SH-SY5Y (cell line): ENCODE data around the gene SCP2.

ENCODE experiments used
- GATA2 ChIP-seq: IDR thresholded peaks from 2 replicates; pipeline ENCODE4 v1.6.1; 2011; ENCODE audit warnings: mild to moderate bottlenecking, low read depth, low read length
- GATA3 ChIP-seq: IDR thresholded peaks from 2 replicates; pipeline ENCODE4 v1.6.1; 2011; ENCODE audit warnings: low read depth, mild to moderate bottlenecking, low read length, moderate library complexity

Gene SCP2

DNA sequence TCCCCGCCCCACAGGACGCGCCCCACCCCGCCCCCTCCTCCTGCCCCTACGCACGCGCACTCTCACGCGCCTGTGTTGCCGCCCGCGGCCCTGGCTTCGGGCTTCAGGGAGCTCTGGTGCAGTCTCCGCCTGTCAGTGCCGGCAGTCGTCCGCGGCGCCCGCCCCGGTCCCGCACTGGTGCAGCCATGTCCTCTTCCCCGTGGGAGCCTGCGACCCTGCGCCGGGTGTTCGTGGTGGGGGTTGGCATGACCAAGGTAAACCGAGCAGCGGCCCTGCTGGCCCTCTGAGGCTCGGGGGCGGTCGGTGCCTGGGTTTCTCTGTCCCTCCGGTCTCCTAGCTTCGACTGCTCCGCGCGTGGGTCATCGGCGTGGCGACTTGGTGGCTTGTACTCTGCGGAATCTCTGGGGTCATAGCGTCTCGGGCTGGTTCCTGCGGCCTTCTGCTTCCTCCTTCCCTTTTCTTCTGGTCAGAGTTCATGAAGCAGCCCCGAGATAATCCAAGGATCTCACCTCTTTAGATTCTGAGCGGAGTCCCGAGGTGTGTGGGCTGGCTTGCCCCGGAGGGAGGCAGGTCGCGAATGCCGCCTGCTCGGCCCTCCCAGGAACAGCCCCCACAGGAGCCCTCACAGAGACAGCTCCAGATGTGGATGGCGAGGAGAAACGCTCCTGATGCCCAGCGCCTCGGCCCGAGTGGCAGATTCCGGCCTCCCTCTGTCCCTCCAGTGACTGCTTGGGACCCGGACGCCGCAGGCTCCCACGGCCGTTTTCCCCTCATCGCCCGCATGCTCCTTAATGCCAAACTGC lies at the start of gene SCP2:
Gene SCP2, plus strand, starts transcription at position 65 of the 803 bp plus-strand sequence. Its CDS starts 121 bp downstream, at position 186.
- TF ChIP-seq GATA3 (no peak), GATA2 (no peak)

- TF ChIP-seq GATA3 (no peak), GATA2 (no peak)
These were observed 49.5 kb upstream of the SCP2 start for GRCh38 chr1:52877554-52877953.

GRCh38 chr1:52880206-52880605 lies 46.9 kb upstream of the SCP2 start:
- no peak for TF ChIP-seq GATA2
- no peak for TF ChIP-seq GATA3

GRCh38 chr1:52887483-52887882 lies 39.6 kb upstream of the SCP2 start:
- TF ChIP-seq GATA3 (no peak), GATA2 (no peak)

- TF ChIP-seq GATA2 (no peak), GATA3 (no peak)
These were observed 34.5 kb upstream of the SCP2 start for GRCh38 chr1:52892424-52893215.

GRCh38 chr1:52899445-52899894 lies 27.6 kb upstream of the SCP2 start:
- no peak for TF ChIP-seq GATA3
- no peak for TF ChIP-seq GATA2

- TF ChIP-seq GATA2 (no peak), GATA3 (no peak)
These were observed 26.7 kb upstream of the SCP2 start for GRCh38 chr1:52900402-52900801.

DNA sequence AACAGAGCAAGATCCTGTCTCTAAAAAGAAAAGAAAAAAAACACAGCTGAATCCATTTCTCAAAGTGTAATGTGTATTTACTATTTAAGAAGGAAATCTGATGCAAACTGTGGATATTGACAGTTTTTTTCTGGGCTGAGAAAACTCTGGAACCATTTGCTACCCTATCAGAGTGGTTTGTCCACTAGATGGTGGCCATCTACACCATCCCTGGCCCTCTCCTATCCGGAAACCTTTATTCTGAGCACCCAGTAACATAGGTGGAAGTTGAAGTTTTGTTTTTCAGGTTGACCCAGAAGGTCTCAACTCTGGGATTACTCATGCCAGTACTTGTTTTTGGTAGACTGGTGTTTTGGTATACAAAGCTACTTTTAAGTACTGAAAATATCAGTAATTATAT lies 25.7 kb upstream of the SCP2 start:
- TF ChIP-seq GATA2 (no peak), GATA3 (no peak)

- TF ChIP-seq GATA3 (no peak), GATA2 (no peak)
These were observed 22.7 kb upstream of the SCP2 start for GRCh38 chr1:52904208-52904926.

DNA sequence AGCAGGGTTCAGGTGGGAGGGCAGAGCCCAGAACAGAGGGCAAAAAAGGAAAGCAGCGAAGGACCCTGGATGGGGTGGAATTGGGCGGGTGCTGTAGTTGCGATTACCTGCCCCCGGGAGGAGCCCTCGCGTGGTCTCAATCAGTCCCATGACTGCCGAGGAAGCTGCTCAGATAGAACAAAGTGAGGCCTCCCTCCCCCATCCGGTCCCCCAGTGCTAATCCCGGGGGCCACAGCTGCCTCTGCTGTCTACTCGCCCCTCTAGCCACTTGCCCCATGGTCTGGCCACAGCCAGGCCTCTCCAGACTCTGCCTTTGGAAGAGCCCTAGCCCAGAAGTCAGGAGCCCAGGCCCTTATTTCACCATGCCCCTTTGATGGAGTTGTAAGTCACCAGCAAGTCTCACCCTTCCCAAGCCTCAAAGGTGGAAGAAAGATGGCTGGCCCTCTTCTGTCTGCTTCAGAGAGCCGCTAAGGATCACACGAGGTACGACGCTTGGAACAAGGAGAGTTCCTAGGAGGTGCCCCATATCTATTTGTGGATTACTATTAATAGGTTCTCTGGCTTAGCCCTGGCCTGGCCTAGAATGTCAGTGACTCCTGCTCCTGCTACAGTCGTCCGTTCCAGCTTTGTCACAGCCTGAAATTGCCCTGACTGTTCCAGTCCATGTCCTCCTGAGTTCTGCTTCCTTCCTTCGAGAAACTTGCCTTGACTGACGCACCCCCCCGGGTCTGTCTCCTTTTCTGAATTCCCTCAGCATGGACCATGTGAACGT lies 22.0 kb upstream of the SCP2 start:
- no peak for TF ChIP-seq GATA3
- no peak for TF ChIP-seq GATA2

DNA sequence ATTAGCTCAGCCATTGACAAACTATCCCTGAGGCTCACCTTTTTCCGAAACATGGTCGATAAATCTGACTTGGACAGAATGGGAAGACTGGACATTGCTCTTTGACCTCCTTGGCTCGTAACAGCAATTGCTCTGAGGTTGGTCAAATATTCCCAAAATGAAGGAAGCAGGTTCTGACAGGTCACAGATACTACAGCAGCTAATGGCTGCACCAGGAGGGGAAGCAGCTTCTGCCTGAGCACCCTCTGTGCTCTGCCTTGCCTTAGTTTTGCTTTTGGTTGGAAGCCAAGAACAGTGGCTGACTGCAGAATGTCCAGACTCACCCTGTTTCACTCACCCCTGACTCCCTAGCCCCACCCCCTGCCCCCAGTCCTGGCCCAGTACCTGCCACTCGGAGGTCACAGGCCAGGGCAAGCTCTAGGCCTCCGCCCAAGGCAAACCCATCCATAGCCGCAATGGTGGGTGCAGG lies 20.9 kb upstream of the SCP2 start:
- TF ChIP-seq GATA2 (no peak), GATA3 (no peak)

GRCh38 chr1:52907068-52907811 lies 19.8 kb upstream of the SCP2 start:
- TF ChIP-seq GATA2 = no peak
- TF ChIP-seq GATA3 = no peak

DNA sequence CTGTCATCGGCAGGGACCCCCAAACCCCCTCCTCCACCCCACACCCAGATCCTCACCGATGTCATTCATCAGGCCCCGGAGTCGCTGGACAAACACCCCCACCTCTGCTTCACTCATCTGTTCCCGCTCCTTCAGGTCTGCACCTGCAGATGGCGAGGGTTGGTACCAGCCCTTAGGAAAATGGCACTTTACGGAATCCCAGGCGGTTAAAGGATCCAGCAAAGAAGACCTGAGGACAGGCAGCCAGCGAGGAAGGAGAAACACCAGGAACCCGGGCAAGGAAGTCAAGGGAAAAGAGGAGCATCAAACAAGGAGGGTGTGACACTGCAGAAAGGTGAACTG lies 19.3 kb upstream of the SCP2 start:
- TF ChIP-seq GATA3 (no peak), GATA2 (no peak)
